CD8-positive, alpha-beta memory T cell (primary cell): Measurements from ENCODE around the gene TUSC2. TPM values are rescaled to one million over a fixed set of nuclear protein-coding genes. Genes with fewer than 3 reads are reported as not detected.

ENCODE experiments used
- CTCF ChIA-PET: fragments of 350-600 bp; sonication (Branson Sonifier 250); formaldehyde crosslinking; loops from one replicate; lab custom pipeline; 2021; ENCODE audit warnings: antibody characterized with exemption; lab: Charles Lee
- POLR2A ChIA-PET: fragments of 350-600 bp; sonication (Branson Sonifier 250); formaldehyde crosslinking; loops from one replicate; lab custom pipeline; 2021; ENCODE audit warnings: antibody characterized with exemption; lab: Charles Lee
- DNase-seq, 5 donors: peaks; one replicate each; pipeline versions ENCODE4 v3.0.0 to v3.0.0-alpha.2; 2020 to 2022; ENCODE audit warnings: mixed read lengths in 1 of 5
- H3K27ac ChIP-seq: one replicate; pipeline ENCODE4 v1.7.0; 2013; ENCODE audit warnings: low read depth, mild to moderate bottlenecking, low read length, moderate library complexity
- H3K27me3 ChIP-seq: 2 replicates; pipeline ENCODE4 v1.7.0; 2013; ENCODE audit warnings: low read length, mild to moderate bottlenecking; ENCODE audit not compliant: insufficient read depth, poor library complexity, severe bottlenecking
- H3K36me3 ChIP-seq: 2 replicates; pipeline ENCODE4 v1.7.0; 2013; ENCODE audit warnings: mild to moderate bottlenecking, low read length, moderate library complexity; ENCODE audit not compliant: insufficient read depth
- H3K4me1 ChIP-seq: 2 replicates; pipeline ENCODE4 v1.7.0; 2013; ENCODE audit warnings: mild to moderate bottlenecking, low read length, moderate library complexity; ENCODE audit not compliant: insufficient read depth
- H3K4me3 ChIP-seq: 2 replicates; pipeline ENCODE4 v1.7.0; 2013; ENCODE audit warnings: mild to moderate bottlenecking, low read length
- H3K9me3 ChIP-seq: 2 replicates; pipeline ENCODE4 v1.7.0; 2013; ENCODE audit warnings: mild to moderate bottlenecking, low read length
- H3K27ac Mint-ChIP-seq, 8 donors: one replicate each; pipeline ENCODE4 v1.8.0; 2020 to 2021; ENCODE audit warnings: mixed read lengths in 8 of 8, mild to moderate bottlenecking in 6 of 8, inconsistent platforms in 3 of 8, moderate library complexity in 3 of 8
- H3K27me3 Mint-ChIP-seq, 2 donors: one replicate each; pipeline ENCODE4 v1.8.0; 2020 to 2021; ENCODE audit warnings: mixed read lengths in 2 of 2, mild to moderate bottlenecking in 1 of 2, moderate library complexity in 1 of 2
- H3K36me3 Mint-ChIP-seq, 3 donors: one replicate each; pipeline ENCODE4 v1.8.0; 2020 to 2021; ENCODE audit warnings: mixed read lengths in 3 of 3, inconsistent platforms in 1 of 3, mild to moderate bottlenecking in 1 of 3
- H3K4me1 Mint-ChIP-seq, 3 donors: one replicate each; pipeline ENCODE4 v1.8.0; 2020 to 2021; ENCODE audit warnings: mixed read lengths in 3 of 3, inconsistent platforms in 1 of 3, mild to moderate bottlenecking in 1 of 3
- H3K4me3 Mint-ChIP-seq, 7 donors: one replicate each; pipeline ENCODE4 v1.8.0; 2020 to 2021; ENCODE audit warnings: mixed read lengths in 7 of 7, mild to moderate bottlenecking in 6 of 7, moderate library complexity in 4 of 7, inconsistent platforms in 2 of 7
- H3K9me3 Mint-ChIP-seq, 5 donors: one replicate each; pipeline ENCODE4 v1.8.0; 2020 to 2022; ENCODE audit warnings: mixed read lengths in 5 of 5, mild to moderate bottlenecking in 3 of 5, moderate library complexity in 2 of 5, inconsistent platforms in 1 of 5
- polyA plus RNA-seq: library from polyadenylated mRNA; unstranded; fragments of 300-500 nt; fragmentation: Illumina TruSeq; gene quantifications from one replicate; pipeline ENCODE4 v1.2.3, GENCODE V29; 2021
- total RNA-seq, 2 experiments: library from RNA; stranded (reverse); gene quantifications; one replicate each; pipeline ENCODE4 v1.2.3, GENCODE V29; 2021

Gene TUSC2
- total and polyA plus RNA-seq, 3 experiments from 2014 or later = 31.4 to 52.9 (median 36.6) TPM

- H3K27me3 ChIP-seq = no peaks in the 10 kb centered on the region
- Mint-ChIP-seq H3K4me1 (peaks cover 46 to 64% (median 60%) of the 10 kb centered on the region in 3 donors), H3K9me3 (no peaks in the 10 kb centered on the region), H3K27me3 (peaks cover 0 to under 1% of the 10 kb centered on the region in 2 donors), H3K4me3 (peak overlapping the region; percentile 45 to 93 (median 66)), H3K27ac (peak overlapping the region; percentile 83 to 98 (median 94)), H3K36me3 (peaks cover 0 to 64% (median 4%) of the 10 kb centered on the region in 3 donors)
- ChIA-PET POLR2A (interaction anchor here (1.1 kb wide), 1 partner anchor 16 kb away, joined by 5 read pairs; the partner anchor contains the start of genes CYB561D2 and NPRL2), CTCF (interaction anchor here (1.0 to 8.5 kb wide), 3 partner anchors 10 to 208 kb away, joined by 3 to 103 read pairs (median 4); partner anchors contain the start of genes CYB561D2, NPRL2 and ZMYND10)
- peaks cover 29% of the 10 kb centered on the region for H3K36me3 ChIP-seq
- no peak for DNase-seq
- H3K4me1 ChIP-seq = peaks cover 50% of the 10 kb centered on the region
- H3K4me3 ChIP-seq = no peak overlapping the region
- H3K27ac ChIP-seq = peak overlapping the region; percentile 49
- H3K9me3 ChIP-seq = no peaks in the 10 kb centered on the region
Observed at GRCh38 chr3:50334339-50335075, 6.5 kb upstream of the TUSC2 start.

DNA sequence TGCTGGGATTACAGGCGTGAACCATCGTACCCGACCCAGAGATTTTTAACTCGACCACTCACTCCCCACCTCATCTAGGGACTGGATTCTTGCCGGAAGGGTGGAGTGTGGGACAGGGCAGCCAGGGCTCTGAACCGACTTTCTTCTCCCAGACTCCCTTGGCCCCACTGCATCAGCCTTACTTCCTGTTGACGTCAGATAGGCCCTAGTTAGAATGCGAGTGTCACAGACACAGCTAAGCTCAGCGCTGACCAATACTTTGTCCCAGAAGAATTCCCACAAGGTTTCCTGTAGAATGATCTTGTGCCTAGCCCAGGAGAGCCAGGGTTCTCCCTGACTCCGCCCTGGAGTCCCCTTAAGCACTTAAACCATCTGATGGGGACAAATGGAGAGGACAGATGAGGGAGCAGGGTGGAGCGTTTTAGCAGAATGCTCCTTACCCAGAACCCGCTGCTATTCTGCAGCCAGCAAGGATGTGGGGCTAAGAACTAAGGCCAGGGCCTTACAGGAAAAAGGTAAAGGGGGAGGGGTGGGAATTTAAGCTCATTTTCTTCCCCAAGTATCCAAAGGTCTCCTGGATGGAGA, 5.8 kb upstream of the TUSC2 start:
- Histone ChIP-seq H3K27ac (peak overlapping the region; percentile 49), H3K4me1 (peaks cover 45% of the 10 kb centered on the region), H3K4me3 (no peak overlapping the region), H3K36me3 (peaks cover 30% of the 10 kb centered on the region), H3K27me3 (no peaks in the 10 kb centered on the region), H3K9me3 (no peaks in the 10 kb centered on the region)
- H3K27ac Mint-ChIP-seq = peak overlapping the region; percentile 83 to 95 (median 94)
- peaks cover 42 to 59% (median 53%) of the 10 kb centered on the region in 3 donors for H3K4me1 Mint-ChIP-seq
- ChIA-PET POLR2A (interaction anchor here (0.7 to 1.1 kb wide), 2 partner anchors 17 to 45 kb away, joined by 3 to 5 read pairs; partner anchors contain the start of genes CYB561D2 and NPRL2), CTCF (interaction anchor here (1.0 to 8.5 kb wide), 4 partner anchors 10 to 208 kb away, joined by 3 to 103 read pairs (median 4); partner anchors contain the start of genes CYB561D2, NPRL2 and ZMYND10)
- peak overlapping the region; percentile 45 to 84 (median 62) for H3K4me3 Mint-ChIP-seq
- H3K27me3 Mint-ChIP-seq = no peaks in the 10 kb centered on the region
- DNase-seq = no peak
- no peaks in the 10 kb centered on the region for H3K9me3 Mint-ChIP-seq
- peaks cover 0 to 64% (median 4%) of the 10 kb centered on the region in 3 donors for H3K36me3 Mint-ChIP-seq

GRCh38 chr3:50331364-50331907, 3.4 kb upstream of the TUSC2 start:
- Mint-ChIP-seq H3K4me1 (peaks cover 45 to 61% (median 58%) of the 10 kb centered on the region in 3 donors), H3K4me3 (peak overlapping the region in 1 of 7 donors; percentile 54), H3K27ac (peak overlapping the region in 2 of 8 donors; percentile 28 to 33), H3K27me3 (no peaks in the 10 kb centered on the region), H3K9me3 (no peaks in the 10 kb centered on the region), H3K36me3 (peaks cover 0 to 54% (median 2%) of the 10 kb centered on the region in 3 donors)
- ChIA-PET POLR2A (interaction anchor here (0.6 to 0.7 kb wide), 2 partner anchors 10 to 39 kb away, joined by 3 read pairs; partner anchors contain the start of gene IFRD2), CTCF (interaction anchor here (1.2 to 1.8 kb wide), 3 partner anchors 9 to 14 kb away, joined by 3 to 5 read pairs (median 4); partner anchors contain the start of gene HYAL2)
- Histone ChIP-seq H3K27ac (no peak overlapping the region), H3K36me3 (peaks cover 30% of the 10 kb centered on the region), H3K4me3 (no peak overlapping the region), H3K4me1 (peaks cover 53% of the 10 kb centered on the region), H3K27me3 (no peaks in the 10 kb centered on the region), H3K9me3 (no peaks in the 10 kb centered on the region)
- no peak for DNase-seq

DNA sequence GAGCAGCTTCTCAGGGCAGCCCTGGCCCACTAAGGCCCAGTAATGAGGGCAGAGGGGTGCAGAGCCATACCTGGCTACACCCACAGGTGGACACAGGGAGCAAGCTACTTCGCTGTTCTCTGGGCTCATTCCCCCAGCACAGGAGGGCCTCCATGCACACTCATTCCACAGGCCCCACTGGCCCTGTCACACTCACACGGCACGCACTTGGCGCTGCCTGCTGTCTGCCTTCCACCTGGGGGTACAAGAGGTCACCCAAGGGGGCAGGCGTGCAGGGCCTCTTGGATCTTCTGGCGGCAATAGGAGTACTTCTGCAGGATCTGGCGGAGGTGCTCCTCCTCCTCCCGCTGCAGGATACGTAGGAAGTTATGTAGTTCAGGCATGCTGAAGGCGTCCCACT, 2.3 kb upstream of the TUSC2 start:
- ChIA-PET CTCF (interaction anchor here (1.3 kb wide), 1 partner anchor 12 kb away, joined by 4 read pairs; no protein-coding TSS in a partner anchor), POLR2A (interaction anchor here (0.5 to 0.7 kb wide), 2 partner anchors 15 to 34 kb away, joined by 3 to 4 read pairs; no protein-coding TSS in a partner anchor)
- H3K4me3 Mint-ChIP-seq = peak overlapping the region in 1 of 7 donors; percentile 54

DNA sequence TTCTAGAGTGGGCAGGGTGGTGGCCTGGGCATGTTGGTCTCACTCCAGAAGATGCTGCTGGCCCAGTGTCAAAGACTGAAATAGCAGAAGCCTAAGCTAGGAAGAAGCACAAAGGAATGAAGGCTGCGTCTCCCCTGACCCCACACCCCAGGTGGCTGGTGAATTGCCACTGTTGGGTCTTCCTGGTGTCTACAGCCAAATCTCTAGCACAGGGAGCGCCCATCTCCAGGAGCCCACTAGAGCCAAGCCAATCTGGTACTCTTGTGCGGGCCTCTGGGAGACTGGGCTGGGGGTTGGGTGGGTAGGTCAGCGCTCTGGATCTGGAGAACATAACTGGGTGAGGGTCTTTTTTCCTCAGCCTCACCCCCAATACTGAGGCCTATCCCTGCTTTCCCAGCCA, 894 bp downstream of the TUSC2 start:
- no peaks in the 10 kb centered on the region for H3K27me3 ChIP-seq
- Mint-ChIP-seq H3K4me1 (peaks cover 23 to 43% (median 26%) of the 10 kb centered on the region in 3 donors), H3K27ac (peak overlapping the region; percentile 15 to 96 (median 86)), H3K9me3 (no peaks in the 10 kb centered on the region), H3K27me3 (peaks cover 0 to 1% of the 10 kb centered on the region in 2 donors), H3K4me3 (peak overlapping the region; percentile 82 to 97 (median 91)), H3K36me3 (peaks cover 0 to 53% (median 0%) of the 10 kb centered on the region in 3 donors)
- ChIA-PET CTCF (interaction anchor here (0.7 to 2.5 kb wide), 8 partner anchors 8 to 134 kb away, joined by 3 to 19 read pairs (median 4); partner anchors contain the start of genes IFRD2 and RASSF1), POLR2A (interaction anchor here (0.8 to 3.9 kb wide), 4 partner anchors 10 to 35 kb away, joined by 5 to 57 read pairs (median 8); partner anchors contain the start of genes HYAL3, IFRD2, NAA80 and RASSF1)
- no peaks in the 10 kb centered on the region for H3K9me3 ChIP-seq
- peaks cover 26% of the 10 kb centered on the region for H3K36me3 ChIP-seq
- H3K4me3 ChIP-seq = peak overlapping the region; percentile 70
- no peak for DNase-seq
- H3K27ac ChIP-seq = peak overlapping the region; percentile 71
- H3K4me1 ChIP-seq = peaks cover 18% of the 10 kb centered on the region

More for the DNA sequence above, 2.3 kb upstream of the TUSC2 start:
- Mint-ChIP-seq H3K9me3 (no peaks in the 10 kb centered on the region), H3K27me3 (no peaks in the 10 kb centered on the region), H3K27ac (peak overlapping the region in 3 of 8 donors; percentile 42 to 91 (median 47)), H3K4me1 (peaks cover 38 to 54% (median 47%) of the 10 kb centered on the region in 3 donors), H3K36me3 (peaks cover 0 to 58% (median 2%) of the 10 kb centered on the region in 3 donors)
- H3K27ac ChIP-seq = no peak overlapping the region
- no peak for DNase-seq
- H3K4me3 ChIP-seq = no peak overlapping the region
- H3K4me1 ChIP-seq = peaks cover 41% of the 10 kb centered on the region
- H3K27me3 ChIP-seq = no peaks in the 10 kb centered on the region
- H3K36me3 ChIP-seq = peaks cover 34% of the 10 kb centered on the region
- no peaks in the 10 kb centered on the region for H3K9me3 ChIP-seq

DNA sequence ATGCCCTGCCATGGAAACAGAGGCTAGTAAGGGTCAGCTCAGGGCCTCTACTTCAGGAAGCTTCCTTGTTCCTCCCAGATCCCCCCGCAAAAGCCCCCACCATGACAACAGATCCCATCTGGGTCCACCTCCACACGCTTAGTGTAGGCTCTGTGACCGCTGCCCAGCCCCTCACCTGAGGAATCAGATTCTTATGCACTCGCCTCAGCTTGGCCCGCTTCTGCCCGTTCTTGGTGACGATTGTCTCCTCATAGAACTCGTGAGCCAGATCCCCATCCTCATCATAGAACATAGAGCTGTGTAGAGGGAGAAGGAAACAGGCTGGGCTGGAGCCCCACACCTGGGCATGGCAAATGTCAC, 1.9 kb downstream of the TUSC2 start:
- H3K27me3 ChIP-seq = no peaks in the 10 kb centered on the region
- no peak overlapping the region for H3K27ac ChIP-seq
- Mint-ChIP-seq H3K9me3 (no peaks in the 10 kb centered on the region), H3K4me3 (peak overlapping the region; percentile 32 to 97 (median 45)), H3K27ac (peak overlapping the region in 6 of 8 donors; percentile 29 to 70 (median 60)), H3K36me3 (peaks cover 0 to 44% (median 0%) of the 10 kb centered on the region in 3 donors), H3K4me1 (peaks cover 20 to 38% (median 24%) of the 10 kb centered on the region in 3 donors), H3K27me3 (peaks cover 0 to 1% of the 10 kb centered on the region in 2 donors)
- H3K36me3 ChIP-seq = peaks cover 21% of the 10 kb centered on the region
- POLR2A ChIA-PET = interaction anchor here (3.9 kb wide), 1 partner anchor 11 kb away, joined by 57 read pairs; no protein-coding TSS in a partner anchor
- no peak for DNase-seq
- CTCF ChIA-PET = interaction anchor here (1.4 to 3.3 kb wide), 2 partner anchors 11 to 67 kb away, joined by 3 to 22 read pairs; no protein-coding TSS in a partner anchor
- H3K9me3 ChIP-seq = no peaks in the 10 kb centered on the region
- peaks cover 22% of the 10 kb centered on the region for H3K4me1 ChIP-seq
- no peak overlapping the region for H3K4me3 ChIP-seq
